Neural progenitor cell (in vitro differentiated cells): ENCODE results near the gene TMEM25.

ENCODE experiments used
- CTCF ChIP-seq: fragments of 200-600 bp; sonication (generic); IDR thresholded peaks from 2 replicates; pipeline ENCODE4 v1.5.1; 2017; ENCODE audit warnings: antibody characterized with exemption, mild to moderate bottlenecking
- EZH2 ChIP-seq: fragments of 200-600 bp; sonication (generic); IDR thresholded peaks from 2 replicates; pipeline ENCODE4 v1.6.1; 2017; ENCODE audit warnings: antibody characterized with exemption, mild to moderate bottlenecking, moderate library complexity
- EZH2phosphoT487 ChIP-seq: fragments of 200-600 bp; sonication (generic); IDR thresholded peaks from 2 replicates; pipeline ENCODE4 v1.6.1; 2017; ENCODE audit warnings: antibody characterized with exemption

- TF ChIP-seq CTCF (no peak), EZH2 (no peak), EZH2phosphoT487 (no peak)
Observed at GRCh38 chr11:118485273-118485672, 45.7 kb upstream of the TMEM25 start.
